Mucosa of descending colon (tissue), 3 donors: ENCODE data around the gene ELAVL1. TPM values are rescaled to one million over a fixed set of nuclear protein-coding genes. Genes with fewer than 3 reads are reported as not detected.

ENCODE experiments used
- ATAC-seq: fragments of 200-7000 bp; cut with Tn5 transposase; one replicate; pipeline ENCODE4 v1.9.1; 2020; ENCODE audit warnings: mild to moderate bottlenecking, moderate library complexity
- DNase-seq, 3 donors: peaks; one replicate each; pipeline ENCODE4 v3.0.0-alpha.2; 2020
- H3K36me3 ChIP-seq: fragments of 200-600 bp; one replicate; pipeline ENCODE4 v1.8.0; 2021; ENCODE audit warnings: low read depth, mild to moderate bottlenecking
- H3K4me1 ChIP-seq: fragments of 200-600 bp; one replicate; pipeline ENCODE4 v1.8.0; 2021; ENCODE audit warnings: low read depth, mild to moderate bottlenecking
- H3K4me3 ChIP-seq: fragments of 200-600 bp; one replicate; pipeline ENCODE4 v1.8.0; 2021; ENCODE audit warnings: mild to moderate bottlenecking
- H3K9me3 ChIP-seq: fragments of 200-600 bp; one replicate; pipeline ENCODE4 v1.8.0; 2021; ENCODE audit warnings: mild to moderate bottlenecking
- intact Hi-C, 2 donors: fragments of 100-400 bp; cut with DNase I in 1 of 2; cut with micrococcal nuclease in 1 of 2; formaldehyde crosslinking; loops; one replicate each; pipeline versions ENCODE4 v1.11.0 to v1.11.1; 2022; cut with DNase I, micrococcal nuclease
- total RNA-seq, 3 donors: library from RNA; stranded (reverse); fragmentation: NEBNext Ultra II Directional in 2 of 3; extraction: Animal tissue kit (Norgen Biotek cat#: 25700) in 2 of 3; gene quantifications; one replicate each; pipeline versions ENCODE4 v1.2.1 to v1.2.4, GENCODE V29; 2021 to 2023
- TF ChIP-seq, protein P1 (sequence below): fragments of 200-600 bp; IDR thresholded peaks from one replicate; pipeline ENCODE4 v1.8.0; 2022; ENCODE audit warnings: antibody characterized with exemption, mild to moderate bottlenecking
- donor health status: DM: no; HTN: no; CAD: no; lungs with moderate emphysema.
- donor health status: DM: no; HTN: no; CAD: no.
- donor health status: DM: no; HTN: yes; CAD: no.

Gene ELAVL1
- total RNA-seq, 3 donors from 2014 or later: 43.9 to 63.9 (median 58.7) TPM

DNA sequence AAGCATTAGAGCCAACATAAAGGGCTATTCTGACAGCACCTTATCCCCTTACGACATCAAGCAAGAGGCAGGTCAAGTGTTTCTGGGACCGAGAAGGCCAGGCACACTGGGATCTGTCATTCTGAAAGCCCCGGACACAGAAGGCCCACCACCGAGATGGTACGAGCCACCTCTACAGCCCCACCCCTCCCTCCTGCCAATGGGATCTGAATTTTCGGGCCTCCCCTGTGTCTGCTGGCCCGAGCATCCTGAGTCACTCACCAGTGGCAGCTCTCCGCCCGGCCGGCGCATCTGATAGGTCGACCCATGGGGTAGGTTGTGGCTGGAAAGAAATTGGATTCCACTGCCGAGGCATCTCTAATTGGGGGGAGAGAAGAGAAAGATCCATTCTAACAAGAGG lies 64.6 kb downstream of the ELAVL1 start:
- H3K9me3 ChIP-seq: no peaks in the 10 kb centered on the region
- TF ChIP-seq, protein P1, sequence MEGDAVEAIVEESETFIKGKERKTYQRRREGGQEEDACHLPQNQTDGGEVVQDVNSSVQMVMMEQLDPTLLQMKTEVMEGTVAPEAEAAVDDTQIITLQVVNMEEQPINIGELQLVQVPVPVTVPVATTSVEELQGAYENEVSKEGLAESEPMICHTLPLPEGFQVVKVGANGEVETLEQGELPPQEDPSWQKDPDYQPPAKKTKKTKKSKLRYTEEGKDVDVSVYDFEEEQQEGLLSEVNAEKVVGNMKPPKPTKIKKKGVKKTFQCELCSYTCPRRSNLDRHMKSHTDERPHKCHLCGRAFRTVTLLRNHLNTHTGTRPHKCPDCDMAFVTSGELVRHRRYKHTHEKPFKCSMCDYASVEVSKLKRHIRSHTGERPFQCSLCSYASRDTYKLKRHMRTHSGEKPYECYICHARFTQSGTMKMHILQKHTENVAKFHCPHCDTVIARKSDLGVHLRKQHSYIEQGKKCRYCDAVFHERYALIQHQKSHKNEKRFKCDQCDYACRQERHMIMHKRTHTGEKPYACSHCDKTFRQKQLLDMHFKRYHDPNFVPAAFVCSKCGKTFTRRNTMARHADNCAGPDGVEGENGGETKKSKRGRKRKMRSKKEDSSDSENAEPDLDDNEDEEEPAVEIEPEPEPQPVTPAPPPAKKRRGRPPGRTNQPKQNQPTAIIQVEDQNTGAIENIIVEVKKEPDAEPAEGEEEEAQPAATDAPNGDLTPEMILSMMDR: no peak
- peaks cover 10% of the 10 kb centered on the region for H3K4me1 ChIP-seq
- no peak overlapping the region for H3K4me3 ChIP-seq
- DNase-seq: peak in 1 of 3 donors; percentile 37
- H3K36me3 ChIP-seq: peaks cover 3% of the 10 kb centered on the region
- intact Hi-C loops: loop anchor here (10.0 kb wide), 1 partner anchor 314 kb away; no protein-coding TSS in a partner anchor
- ATAC-seq: no peak

DNA sequence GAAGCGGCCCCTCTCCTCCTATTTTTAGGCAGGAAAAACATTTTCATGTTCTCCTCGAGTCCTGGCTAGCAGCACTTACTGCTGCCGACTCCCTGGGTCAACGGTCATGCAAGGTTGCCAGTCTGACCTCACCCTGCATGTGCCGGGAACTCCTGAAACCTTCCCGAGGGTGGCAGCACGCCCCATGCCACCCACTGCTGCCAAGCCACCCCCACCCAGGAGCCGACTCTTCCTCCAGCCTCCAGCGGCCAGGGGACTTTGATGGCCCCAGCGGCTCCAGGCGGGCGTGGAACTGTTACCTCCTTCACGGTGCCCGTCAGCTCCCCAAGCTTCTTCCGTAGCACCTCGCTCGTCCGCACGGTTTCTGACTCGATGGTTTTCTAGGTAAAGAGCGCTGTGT lies 70.7 kb downstream of the ELAVL1 start:
- DNase-seq (no peak), ATAC-seq (no peak)
- no peaks in the 10 kb centered on the region for H3K36me3 ChIP-seq
- H3K9me3 ChIP-seq: no peaks in the 10 kb centered on the region
- H3K4me1 ChIP-seq: no peaks in the 10 kb centered on the region
- TF ChIP-seq, protein P1: no peak
- no peak overlapping the region for H3K4me3 ChIP-seq
- intact Hi-C loops: no loop called here

DNA sequence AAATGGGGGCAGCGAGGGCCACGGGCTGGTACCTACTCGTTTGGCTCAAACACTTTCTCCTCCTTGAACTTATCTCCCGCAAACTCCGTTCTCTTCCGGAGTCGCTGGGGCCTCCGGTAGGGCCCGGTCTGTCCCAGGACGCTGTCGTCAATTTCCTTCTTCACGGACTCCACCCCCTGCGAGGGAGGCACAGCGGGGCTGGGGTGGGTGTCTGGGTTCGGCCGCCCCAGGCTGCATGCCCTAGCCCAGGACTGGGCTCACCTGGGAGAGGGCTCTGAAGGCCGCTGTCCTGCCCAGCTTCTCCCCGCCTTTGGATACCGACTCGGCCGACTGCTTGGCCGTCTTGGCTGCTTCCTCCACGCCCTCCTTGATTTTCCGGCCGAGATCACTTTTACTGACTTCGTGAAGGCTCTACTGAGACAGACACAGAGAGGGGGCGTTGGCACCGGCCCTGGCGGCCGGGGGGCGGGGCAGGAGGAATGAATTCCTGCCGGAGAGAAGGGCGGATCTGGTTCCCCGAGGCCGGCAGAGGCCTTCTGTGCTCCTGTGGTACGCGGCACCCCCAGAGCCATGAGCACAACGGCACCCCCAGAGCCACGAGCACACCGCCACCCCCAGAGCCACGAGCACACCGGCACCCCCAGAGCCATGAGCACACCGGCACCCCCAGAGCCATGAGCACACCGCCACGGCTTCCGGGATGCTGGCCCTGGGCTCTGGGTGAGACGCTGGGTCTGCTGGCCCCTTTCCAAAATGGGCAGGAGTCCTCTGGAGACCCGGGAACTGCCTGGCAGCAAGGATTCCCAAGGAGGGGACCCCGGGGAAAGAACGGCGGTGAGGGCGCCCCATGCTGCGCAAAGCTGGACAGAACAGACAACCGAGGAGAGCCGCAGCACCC lies 71.4 kb downstream of the ELAVL1 start:
- intact Hi-C loops: no loop called here
- Histone ChIP-seq H3K4me1 (peaks cover 3% of the 10 kb centered on the region), H3K36me3 (no peaks in the 10 kb centered on the region), H3K4me3 (no peak overlapping the region), H3K9me3 (no peaks in the 10 kb centered on the region)
- DNase-seq (peak in 1 of 3 donors; percentile 57), ATAC-seq (peak; percentile 60)
- TF ChIP-seq, protein P1: no peak

DNA sequence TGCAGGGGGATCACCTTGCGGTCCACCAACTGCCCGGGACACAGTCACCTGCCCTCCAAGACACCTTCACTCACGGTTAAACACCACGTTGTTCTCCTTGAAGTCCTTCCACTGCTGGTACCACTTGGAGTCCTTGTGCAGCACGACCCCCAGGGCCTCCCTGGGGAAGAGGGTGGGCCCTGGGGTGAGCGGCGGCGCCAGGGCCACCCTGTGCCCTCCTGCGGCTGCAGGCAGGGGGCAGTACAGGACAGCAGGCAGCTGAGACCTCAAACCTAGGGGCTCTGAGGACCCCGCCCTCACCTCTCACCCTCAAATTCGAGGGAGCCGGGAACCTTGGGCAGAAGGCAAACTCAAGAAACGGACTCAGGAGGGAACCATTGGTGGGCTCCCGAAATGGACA lies 72.0 kb downstream of the ELAVL1 start:
- no peak for DNase-seq
- TF ChIP-seq, protein P1: no peak
- intact Hi-C loops: no loop called here
- Histone ChIP-seq H3K4me1 (peaks cover 3% of the 10 kb centered on the region), H3K9me3 (no peaks in the 10 kb centered on the region), H3K36me3 (no peaks in the 10 kb centered on the region), H3K4me3 (no peak overlapping the region)
- ATAC-seq: no peak

DNA sequence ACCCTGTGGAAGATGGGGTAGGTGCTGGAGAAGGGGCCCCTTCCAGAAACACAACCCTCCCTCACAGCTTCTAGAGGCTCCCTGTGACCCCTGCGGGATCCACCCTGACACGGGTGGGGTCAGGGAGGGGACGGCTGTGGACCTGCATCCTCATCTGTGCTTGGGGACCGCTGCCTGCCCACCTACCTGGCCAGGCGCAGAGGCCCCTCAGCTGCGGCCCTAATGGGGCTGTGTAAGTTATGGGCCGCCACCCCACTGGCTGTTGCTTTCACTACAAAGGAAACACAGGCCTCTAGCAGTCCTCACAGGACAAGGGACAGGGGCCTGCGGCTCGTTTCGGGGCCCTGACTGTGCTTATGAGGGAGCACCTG lies 72.5 kb downstream of the ELAVL1 start:
- TF ChIP-seq, protein P1: no peak
- DNase-seq (no peak), ATAC-seq (no peak)
- H3K36me3 ChIP-seq: no peaks in the 10 kb centered on the region
- H3K9me3 ChIP-seq: no peaks in the 10 kb centered on the region
- H3K4me1 ChIP-seq: peaks cover 3% of the 10 kb centered on the region
- no peak overlapping the region for H3K4me3 ChIP-seq
- intact Hi-C loops: no loop called here
